NOMO-1 (cell line): ENCODE results near the gene SKAP1.

Experiments used
- DNase-seq, 2 experiments: peaks; one replicate each; lab custom pipeline; 2025; ENCODE audit not compliant: unreplicated experiment in 2 of 2; lab: John Stamatoyannopoulos, UW

The SKAP1 gene

DNA sequence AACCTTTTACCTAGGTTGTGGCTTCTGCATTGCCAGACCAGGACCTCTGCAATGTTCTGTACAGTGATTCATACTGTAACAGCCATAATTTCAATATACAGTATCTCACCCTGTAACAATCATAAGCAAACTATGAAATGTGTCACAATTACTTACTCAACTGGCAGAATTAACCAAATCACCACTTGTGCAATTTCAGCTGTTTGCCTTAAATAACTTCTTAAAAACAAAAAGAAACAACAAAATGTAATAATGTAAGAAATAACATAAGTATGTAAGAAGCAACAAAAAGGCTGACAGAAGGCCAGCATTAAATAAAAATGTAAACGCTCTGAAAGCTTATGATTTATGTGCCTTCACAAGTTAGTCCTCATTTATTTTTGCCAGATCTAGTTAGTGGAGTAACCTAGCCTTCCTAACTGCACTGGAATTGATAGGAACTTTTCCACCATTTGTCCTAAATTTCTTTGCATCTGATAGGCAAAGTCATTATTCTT, 96.9 kb downstream of the SKAP1 start:
- DNase-seq, result peak; percentile 16 to 51

DNA sequence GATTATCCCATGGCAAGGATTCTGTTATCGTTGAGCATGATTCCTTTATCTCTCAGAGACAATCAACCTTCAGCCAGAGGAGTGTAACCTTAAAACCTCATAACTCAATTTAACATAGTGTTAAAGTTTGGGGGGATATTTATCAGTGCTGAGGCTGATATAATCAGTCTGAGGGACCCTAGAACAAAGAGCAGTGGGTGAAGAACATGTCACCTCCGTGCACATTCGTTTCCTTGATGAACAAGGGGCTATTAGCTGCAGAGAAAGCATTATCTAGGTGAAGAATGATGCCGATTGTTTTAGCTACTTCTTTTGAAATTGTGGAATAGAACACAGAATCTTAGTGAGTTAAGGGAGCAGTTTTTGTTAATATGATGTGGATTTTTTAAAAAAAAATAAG, 99.1 kb downstream of the SKAP1 start:
- DNase-seq, result no peak

GRCh38 chr17:48330421-48330820, 99.6 kb downstream of the SKAP1 start:
- DNase-seq, result no peak

DNA sequence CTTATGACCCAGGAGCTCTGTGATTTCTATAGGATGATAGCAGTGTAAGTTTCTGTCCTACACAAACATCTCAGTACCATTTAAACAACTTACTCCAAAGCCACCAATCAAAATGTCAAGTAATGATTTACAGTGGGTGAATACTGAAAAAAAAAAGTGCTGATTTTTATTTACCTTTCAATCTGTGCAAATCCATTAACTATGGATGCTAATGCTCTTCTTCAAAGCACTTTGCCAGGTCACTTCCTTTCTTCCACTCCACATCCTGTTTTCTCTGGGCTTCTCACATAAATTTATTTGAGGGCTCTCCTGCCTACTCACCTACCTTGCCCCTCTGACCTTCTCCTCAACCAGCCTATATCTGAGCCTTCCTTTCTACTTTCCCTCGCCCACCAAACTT, 101.6 kb downstream of the SKAP1 start:
- no peak for DNase-seq

- DNase-seq, result no peak
Observed at GRCh38 chr17:48326310-48326709, 103.7 kb downstream of the SKAP1 start.

DNA sequence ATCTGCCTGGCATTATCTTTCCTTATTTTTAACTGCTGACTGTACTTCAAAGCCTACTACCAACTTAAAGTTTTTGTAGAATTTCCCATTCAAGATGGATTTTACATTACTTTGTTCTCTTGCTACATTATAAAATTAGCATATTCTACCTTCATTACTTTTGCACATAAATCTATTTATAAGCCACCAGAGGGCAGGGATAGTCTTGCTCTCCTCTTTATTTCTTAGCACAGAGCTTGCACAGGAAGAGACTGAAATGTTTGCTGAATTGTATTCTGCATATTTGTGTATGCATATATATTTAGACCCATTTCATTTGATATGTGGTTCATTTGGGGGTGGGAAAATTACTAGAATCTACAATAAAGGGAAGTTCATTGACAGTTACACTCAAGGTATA, 108.0 kb downstream of the SKAP1 start:
- DNase-seq, result no peak

GRCh38 chr17:48317732-48318131, 112.3 kb downstream of the SKAP1 start:
- DNase-seq, result no peak

- DNase-seq, result no peak
Observed at GRCh38 chr17:48314716-48315115, 115.3 kb downstream of the SKAP1 start.

GRCh38 chr17:48313096-48313755, 116.8 kb downstream of the SKAP1 start:
- DNase-seq, result no peak

- no peak for DNase-seq
Observed at GRCh38 chr17:48311324-48311723, 118.7 kb downstream of the SKAP1 start.

DNA sequence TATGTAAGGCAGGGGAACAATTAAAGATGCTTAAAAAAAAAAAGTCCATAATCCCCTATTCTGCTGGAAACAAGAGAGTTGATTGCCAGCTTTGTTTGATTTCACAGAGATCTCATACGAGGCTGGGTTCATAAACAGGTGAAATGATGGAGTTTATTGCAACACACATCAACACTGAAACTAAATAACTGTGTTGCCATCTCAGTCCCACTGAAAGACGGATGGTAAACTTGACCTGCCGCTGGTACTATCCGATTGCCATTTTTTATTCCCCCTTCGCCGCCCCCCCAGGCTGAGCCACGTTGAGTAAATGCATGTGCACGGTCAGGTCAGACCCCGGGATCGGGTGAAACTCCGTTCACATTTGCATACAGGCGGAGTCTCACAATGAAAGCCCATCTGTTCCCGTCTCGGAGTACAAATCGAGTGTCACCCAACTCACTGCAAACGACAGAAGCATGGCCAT, 119.2 kb downstream of the SKAP1 start:
- DNase-seq, result no peak

DNA sequence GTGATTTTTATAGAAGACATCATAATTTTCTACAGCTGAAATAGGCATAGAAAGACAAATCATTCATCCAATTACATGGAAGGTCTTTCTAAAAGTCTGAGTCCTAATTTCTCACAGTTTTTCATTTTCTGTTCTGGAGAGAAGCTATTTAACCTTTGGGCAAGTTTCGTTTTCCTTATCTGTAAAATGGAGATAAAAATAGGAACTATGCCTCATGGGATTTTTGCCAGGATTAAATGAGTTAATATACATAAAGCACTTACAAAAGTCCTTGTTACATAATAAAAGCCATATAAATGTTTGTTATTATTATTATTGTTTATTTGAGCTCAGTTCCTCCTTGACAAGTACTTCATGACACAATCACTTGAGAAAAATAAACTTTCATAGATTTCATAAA, 121.4 kb downstream of the SKAP1 start:
- DNase-seq, result no peak

GRCh38 chr17:48307814-48308411, 122.1 kb downstream of the SKAP1 start:
- peak in 1 of 2 experiments; percentile 55 for DNase-seq

DNA sequence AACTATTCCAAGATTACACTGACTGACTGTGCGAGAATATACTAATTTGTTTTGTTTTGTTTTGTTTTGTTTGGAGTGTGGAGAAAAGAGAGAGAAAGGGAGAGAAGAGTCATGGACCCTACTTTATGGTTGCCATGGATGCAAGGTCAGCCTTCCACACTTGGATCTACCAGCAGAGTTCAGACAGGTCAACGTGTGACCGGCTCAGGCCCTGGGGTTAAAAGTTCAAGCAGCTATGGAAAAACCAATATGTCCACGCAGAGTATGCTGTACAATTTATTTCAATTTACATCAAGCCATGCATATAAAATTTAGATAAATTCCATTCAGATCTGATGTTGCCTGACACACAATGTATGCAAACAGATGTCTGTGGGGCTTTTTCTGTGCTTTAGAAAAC, 122.8 kb downstream of the SKAP1 start:
- no peak for DNase-seq

GRCh38 chr17:48301002-48301401, 129.0 kb downstream of the SKAP1 start:
- no peak for DNase-seq

- DNase-seq, result no peak
Observed at GRCh38 chr17:48299760-48300159, 130.3 kb downstream of the SKAP1 start.

DNA sequence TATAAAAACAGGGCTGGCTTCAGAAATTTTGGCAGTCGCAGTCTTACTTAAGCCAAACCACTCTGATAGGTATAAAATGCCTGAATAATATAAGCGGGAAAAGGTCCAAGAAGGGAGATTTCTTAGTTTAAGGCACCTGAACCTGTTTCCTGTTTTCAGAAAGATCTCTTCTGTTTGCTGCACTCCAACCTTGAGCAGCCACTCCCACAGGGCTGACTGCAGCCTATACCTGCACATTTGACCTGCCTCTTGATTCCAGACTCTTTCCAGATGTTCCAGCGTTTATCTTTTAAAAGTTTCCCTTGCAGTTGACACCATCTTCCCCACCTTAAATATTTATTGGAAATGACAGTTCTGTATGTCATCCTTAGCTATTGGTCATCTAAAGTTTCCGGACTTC, 132.2 kb downstream of the SKAP1 start:
- no peak for DNase-seq

DNA sequence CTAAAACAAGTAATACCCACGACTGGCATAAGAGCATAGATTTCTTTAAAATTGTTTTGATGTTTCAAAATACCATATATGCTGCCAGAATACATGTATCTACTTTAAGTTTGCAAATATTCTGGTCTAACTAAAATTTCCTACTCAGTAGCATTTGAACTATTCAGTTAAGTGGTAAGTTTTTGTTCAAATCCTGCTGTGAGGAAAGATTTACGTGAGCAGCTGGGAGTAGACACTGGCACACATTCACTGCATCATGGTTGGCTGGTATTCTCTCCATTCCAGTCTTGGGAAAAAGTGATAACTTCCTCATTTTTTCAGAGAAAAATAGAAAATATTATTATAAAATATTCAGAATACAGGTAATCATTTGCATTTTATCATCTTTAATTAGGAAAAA, 133.6 kb downstream of the SKAP1 start:
- no peak for DNase-seq

- peak; percentile 57 to 81 for DNase-seq
Observed at GRCh38 chr17:48295362-48296288, 134.4 kb downstream of the SKAP1 start.

GRCh38 chr17:48294806-48295361, 135.1 kb downstream of the SKAP1 start:
- no peak for DNase-seq
